Upper lobe of right lung (tissue), 1 donor: ENCODE measurements around the gene TBC1D1. TPM values are rescaled to one million over a fixed set of nuclear protein-coding genes. Genes with fewer than 3 reads are reported as not detected.

Source experiments
- ATAC-seq: fragments of 200-7000 bp; cut with Tn5 transposase; one replicate; pipeline ENCODE4 v1.9.1; 2020; ENCODE audit warnings: mild to moderate bottlenecking, moderate library complexity
- DNase-seq: peaks from one replicate; pipeline ENCODE4 v3.0.0-alpha.2; 2020
- H3K27ac ChIP-seq: fragments of 200-600 bp; one replicate; pipeline ENCODE4 v1.8.0; 2022
- H3K27me3 ChIP-seq: fragments of 200-600 bp; one replicate; pipeline ENCODE4 v1.8.0; 2022; ENCODE audit warnings: mild to moderate bottlenecking
- H3K36me3 ChIP-seq: fragments of 200-600 bp; one replicate; pipeline ENCODE4 v1.8.0; 2022
- H3K4me1 ChIP-seq: fragments of 200-600 bp; one replicate; pipeline ENCODE4 v1.8.0; 2022
- H3K4me3 ChIP-seq: fragments of 200-600 bp; one replicate; pipeline ENCODE4 v1.8.0; 2022; ENCODE audit warnings: mild to moderate bottlenecking
- H3K9me3 ChIP-seq: fragments of 200-600 bp; one replicate; pipeline ENCODE4 v1.8.0; 2022
- intact Hi-C: fragments of 100-400 bp; cut with DNase I; formaldehyde crosslinking; loops from one replicate; pipeline ENCODE4 v1.11.0; 2022
- total RNA-seq: library from RNA; stranded (reverse); fragmentation: NEBNext Ultra II Directional; extraction: Animal tissue kit (Norgen Biotek cat#: 25700); gene quantifications from one replicate; pipeline ENCODE4 v1.2.1, GENCODE V29; 2021
- TF ChIP-seq, protein P1 (sequence below): fragments of 200-600 bp; IDR thresholded peaks from one replicate; pipeline ENCODE4 v1.8.0; 2022; ENCODE audit warnings: antibody characterized with exemption
- donor health status: DM: no; HTN: yes; CAD: no; lungs with severe emphysema.

TBC1D1 gene
- total RNA-seq, 1 donor from 2014 or later: 61.9 TPM

DNA sequence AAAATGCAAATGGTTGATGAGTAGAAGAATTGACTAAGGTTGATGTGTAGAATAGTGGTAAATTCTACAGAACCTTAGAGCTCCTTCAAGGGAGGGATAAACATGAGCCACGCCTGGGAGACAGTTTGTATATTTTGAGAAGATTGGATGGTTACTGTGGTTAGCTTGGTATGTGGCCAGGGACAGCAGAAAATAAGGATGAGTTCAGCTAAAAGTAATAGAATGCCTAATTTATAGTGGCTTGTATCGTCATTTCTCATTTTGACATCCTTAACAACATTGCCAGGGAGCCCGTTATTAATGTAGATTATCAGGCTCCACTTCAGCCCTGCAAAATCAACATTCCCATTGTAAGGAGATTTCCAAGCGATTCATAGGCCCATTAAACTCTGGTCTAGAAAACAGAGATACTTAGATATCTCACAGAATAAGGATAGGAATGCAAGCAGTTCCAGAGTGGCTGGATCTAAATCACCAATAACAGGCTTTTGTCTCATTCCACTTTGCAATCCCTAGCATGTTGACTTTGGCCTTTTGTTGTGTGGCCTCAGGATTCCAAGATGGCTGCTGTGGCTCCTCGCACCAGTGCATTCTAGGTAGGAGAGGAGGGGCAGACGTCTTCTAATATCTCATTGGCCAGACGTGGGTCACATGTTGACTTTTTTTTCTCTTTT, 62.9 kb downstream of the TBC1D1 start:
- Histone ChIP-seq H3K27me3 (no peaks in the 10 kb centered on the region), H3K27ac (no peak overlapping the region), H3K4me3 (no peak overlapping the region), H3K36me3 (no peaks in the 10 kb centered on the region), H3K4me1 (no peaks in the 10 kb centered on the region), H3K9me3 (no peaks in the 10 kb centered on the region)
- ATAC-seq (no peak), DNase-seq (no peak)
- intact Hi-C loops: no loop called here
- TF ChIP-seq, protein P1, sequence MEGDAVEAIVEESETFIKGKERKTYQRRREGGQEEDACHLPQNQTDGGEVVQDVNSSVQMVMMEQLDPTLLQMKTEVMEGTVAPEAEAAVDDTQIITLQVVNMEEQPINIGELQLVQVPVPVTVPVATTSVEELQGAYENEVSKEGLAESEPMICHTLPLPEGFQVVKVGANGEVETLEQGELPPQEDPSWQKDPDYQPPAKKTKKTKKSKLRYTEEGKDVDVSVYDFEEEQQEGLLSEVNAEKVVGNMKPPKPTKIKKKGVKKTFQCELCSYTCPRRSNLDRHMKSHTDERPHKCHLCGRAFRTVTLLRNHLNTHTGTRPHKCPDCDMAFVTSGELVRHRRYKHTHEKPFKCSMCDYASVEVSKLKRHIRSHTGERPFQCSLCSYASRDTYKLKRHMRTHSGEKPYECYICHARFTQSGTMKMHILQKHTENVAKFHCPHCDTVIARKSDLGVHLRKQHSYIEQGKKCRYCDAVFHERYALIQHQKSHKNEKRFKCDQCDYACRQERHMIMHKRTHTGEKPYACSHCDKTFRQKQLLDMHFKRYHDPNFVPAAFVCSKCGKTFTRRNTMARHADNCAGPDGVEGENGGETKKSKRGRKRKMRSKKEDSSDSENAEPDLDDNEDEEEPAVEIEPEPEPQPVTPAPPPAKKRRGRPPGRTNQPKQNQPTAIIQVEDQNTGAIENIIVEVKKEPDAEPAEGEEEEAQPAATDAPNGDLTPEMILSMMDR: no peak

- no peaks in the 10 kb centered on the region for H3K27me3 ChIP-seq
- TF ChIP-seq, protein P1: no peak
- H3K9me3 ChIP-seq: no peaks in the 10 kb centered on the region
- DNase-seq: no peak
- H3K36me3 ChIP-seq: no peaks in the 10 kb centered on the region
- H3K4me1 ChIP-seq: peaks cover 15% of the 10 kb centered on the region
- no peak overlapping the region for H3K4me3 ChIP-seq
- intact Hi-C loops: no loop called here
- H3K27ac ChIP-seq: no peak overlapping the region
- no peak for ATAC-seq
Observed at GRCh38 chr4:37956941-37957340, 66.1 kb downstream of the TBC1D1 start.

- intact Hi-C loops: no loop called here
- Histone ChIP-seq H3K9me3 (no peaks in the 10 kb centered on the region), H3K4me1 (peaks cover 15% of the 10 kb centered on the region), H3K27me3 (no peaks in the 10 kb centered on the region), H3K27ac (no peak overlapping the region), H3K4me3 (no peak overlapping the region), H3K36me3 (no peaks in the 10 kb centered on the region)
- DNase-seq: no peak
- ATAC-seq: no peak
- TF ChIP-seq, protein P1: no peak
Observed at GRCh38 chr4:37958932-37959331, 68.0 kb downstream of the TBC1D1 start.

DNA sequence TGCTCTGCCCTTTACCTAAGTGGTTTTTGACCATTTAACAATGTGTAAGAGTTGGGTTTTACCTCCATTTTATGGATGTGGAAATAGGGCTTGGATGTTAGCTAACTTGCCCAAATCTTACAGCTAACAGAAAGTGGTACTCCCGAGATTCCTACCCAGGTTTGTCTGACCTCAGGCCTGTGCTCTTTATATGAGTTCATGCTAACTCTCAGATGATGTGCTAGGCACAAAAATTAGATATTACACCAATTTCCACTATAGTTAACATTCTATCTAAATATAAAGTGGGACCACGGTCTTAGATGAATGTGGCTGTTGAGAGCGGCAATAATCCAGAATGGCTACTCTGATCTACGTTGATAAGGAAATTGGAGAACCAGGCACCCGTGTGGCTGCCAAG, 69.2 kb downstream of the TBC1D1 start, which contains the start of gene PTTG2:
TSS of gene PTTG2 (plus strand) at position 301 of the 400 bp plus-strand sequence. CDS start at position 338, 37 bp downstream.
- DNase-seq (no peak), ATAC-seq (no peak)
- TF ChIP-seq, protein P1: no peak
- Histone ChIP-seq H3K27ac (no peak within 1 kb of the TSS), H3K4me1 (peaks cover 15% of the 10 kb centered on the region), H3K36me3 (no peaks in the 10 kb centered on the region), H3K9me3 (no peaks in the 10 kb centered on the region), H3K27me3 (no peaks in the 10 kb centered on the region), H3K4me3 (no peak within 1 kb of the TSS)
- intact Hi-C loops: no loop called here

- Histone ChIP-seq H3K4me3 (no peak overlapping the region), H3K4me1 (peaks cover 15% of the 10 kb centered on the region), H3K27me3 (no peaks in the 10 kb centered on the region), H3K36me3 (no peaks in the 10 kb centered on the region), H3K9me3 (no peaks in the 10 kb centered on the region), H3K27ac (no peak overlapping the region)
- intact Hi-C loops: no loop called here
- TF ChIP-seq, protein P1: no peak
- no peak for DNase-seq
- peak; percentile 90 for ATAC-seq
Observed at GRCh38 chr4:37960679-37961450, 70.0 kb downstream of the TBC1D1 start.
